Astrocyte (in vitro differentiated cells and primary cell): ENCODE data around the gene CEP250. TPM values are rescaled to one million over a fixed set of nuclear protein-coding genes. Genes with fewer than 3 reads are reported as not detected.
A peak's percentile ranks its signal among the peaks of the same experiment; 100 is the strongest.

Experiments
- DNase-seq: peaks from one replicate; pipeline ENCODE4 v3.0.0-alpha.2; 2010; ENCODE audit warnings: low read depth
- FAIRE-seq: peaks from 2 replicates; lab custom pipeline; 2011; peaks lifted over from hg19 to GRCh38; lab: Jason Lieb, UNC
- H2AFZ ChIP-seq: 2 replicates; pipeline ENCODE4 v1.6.0; 2012; ENCODE audit warnings: low read depth, low read length, inconsistent platforms
- H3K27ac ChIP-seq: 2 replicates; pipeline ENCODE4 v1.5.1; 2011; ENCODE audit warnings: low read depth, low read length, inconsistent platforms
- H3K27me3 ChIP-seq: 2 replicates; pipeline ENCODE4 v1.6.0; 2011; ENCODE audit warnings: low read length, inconsistent platforms; ENCODE audit not compliant: insufficient read depth
- H3K36me3 ChIP-seq: 2 replicates; pipeline ENCODE4 v1.5.1; 2011; ENCODE audit warnings: low read length, inconsistent platforms; ENCODE audit not compliant: insufficient read depth
- H3K4me1 ChIP-seq: 2 replicates; pipeline ENCODE4 v1.5.1; 2011; ENCODE audit warnings: low read length, inconsistent platforms; ENCODE audit not compliant: insufficient read depth
- H3K4me2 ChIP-seq: 2 replicates; pipeline ENCODE4 v1.6.0; 2012; ENCODE audit warnings: low read length, inconsistent platforms
- H3K4me3 ChIP-seq: 2 replicates; pipeline ENCODE4 v1.5.1; 2011; ENCODE audit warnings: low read depth, mild to moderate bottlenecking, low read length, inconsistent platforms; ENCODE audit not compliant: insufficient read depth
- H3K79me2 ChIP-seq: 2 replicates; pipeline ENCODE4 v1.6.0; 2012; ENCODE audit warnings: mild to moderate bottlenecking, low read length, inconsistent platforms; ENCODE audit not compliant: insufficient read depth
- H3K9ac ChIP-seq: 2 replicates; pipeline ENCODE4 v1.6.0; 2012; ENCODE audit warnings: mild to moderate bottlenecking, low read length, inconsistent platforms
- H3K9me3 ChIP-seq: 2 replicates; pipeline ENCODE4 v1.5.1; 2012; ENCODE audit warnings: low read depth, mild to moderate bottlenecking, low read length, inconsistent platforms; ENCODE audit not compliant: insufficient read depth
- H4K20me1 ChIP-seq: 2 replicates; pipeline ENCODE4 v1.6.0; 2012; ENCODE audit warnings: low read length, inconsistent platforms; ENCODE audit not compliant: insufficient read depth
- H3K27ac Mint-ChIP-seq: one replicate; pipeline ENCODE4 v1.8.0; 2021; ENCODE audit warnings: mild to moderate bottlenecking, mixed read lengths; ENCODE audit not compliant: unreplicated experiment
- H3K27me3 Mint-ChIP-seq: one replicate; pipeline ENCODE4 v1.8.0; 2021; ENCODE audit warnings: low read depth, mixed read lengths; ENCODE audit not compliant: unreplicated experiment
- H3K36me3 Mint-ChIP-seq: one replicate; pipeline ENCODE4 v1.8.0; 2021; ENCODE audit warnings: low read depth, mixed read lengths; ENCODE audit not compliant: unreplicated experiment
- H3K4me1 Mint-ChIP-seq: one replicate; pipeline ENCODE4 v1.8.0; 2021; ENCODE audit warnings: low read depth, mixed read lengths; ENCODE audit not compliant: unreplicated experiment
- H3K4me3 Mint-ChIP-seq: one replicate; pipeline ENCODE4 v1.8.0; 2021; ENCODE audit warnings: mild to moderate bottlenecking, moderate library complexity, mixed read lengths; ENCODE audit not compliant: unreplicated experiment
- H3K9me3 Mint-ChIP-seq: one replicate; pipeline ENCODE4 v1.8.0; 2021; ENCODE audit warnings: mild to moderate bottlenecking, mixed read lengths; ENCODE audit not compliant: unreplicated experiment
- CTCF ChIP-seq: IDR thresholded peaks from 2 replicates; pipeline ENCODE4 v1.5.1; 2011; ENCODE audit warnings: low read depth, mild to moderate bottlenecking, inconsistent platforms, low read length, moderate library complexity; ENCODE audit not compliant: insufficient read depth
- EZH2 ChIP-seq: IDR thresholded peaks from 2 replicates; pipeline ENCODE4 v1.6.1; 2012; ENCODE audit warnings: mild to moderate bottlenecking, low read length, inconsistent platforms; ENCODE audit not compliant: insufficient read depth
- total RNA-seq: library from RNA; stranded (reverse); gene quantifications from 2 replicates; pipeline ENCODE4 v1.2.1, GENCODE V29; 2021

CEP250 gene
- total RNA-seq, 1 donor from 2014 or later: 107 TPM

- Histone ChIP-seq H3K4me3 (no peak overlapping the region), H2AFZ (peak overlapping the region; percentile 61), H3K4me1 (peaks cover 6% of the 10 kb centered on the region), H4K20me1 (no peaks in the 10 kb centered on the region), H3K4me2 (peak overlapping the region; percentile 85), H3K9me3 (no peaks in the 10 kb centered on the region), H3K27me3 (no peaks in the 10 kb centered on the region), H3K79me2 (no peaks in the 10 kb centered on the region), H3K36me3 (no peaks in the 10 kb centered on the region), H3K27ac (no peak overlapping the region), H3K9ac (no peak overlapping the region)
- H3K27ac Mint-ChIP-seq: no peak overlapping the region
- H3K36me3 Mint-ChIP-seq: peaks cover 2% of the 10 kb centered on the region
- H3K4me1 Mint-ChIP-seq: peaks cover 7% of the 10 kb centered on the region
- H3K27me3 Mint-ChIP-seq: no peaks in the 10 kb centered on the region
- no peaks in the 10 kb centered on the region for H3K9me3 Mint-ChIP-seq
- DNase-seq (no peak), FAIRE-seq (no peak)
- no peak overlapping the region for H3K4me3 Mint-ChIP-seq
- TF ChIP-seq CTCF: no peak
- no peak for TF ChIP-seq EZH2
Observed at GRCh38 chr20:35446356-35447078, 8.9 kb upstream of the CEP250 start.

- Histone ChIP-seq H3K27ac (no peak overlapping the region), H3K9ac (peak overlapping the region; percentile 73), H3K36me3 (no peaks in the 10 kb centered on the region), H3K4me1 (peaks cover 6% of the 10 kb centered on the region), H2AFZ (no peak overlapping the region), H3K4me2 (peak overlapping the region; percentile 85), H3K4me3 (peak overlapping the region; percentile 28), H3K9me3 (no peaks in the 10 kb centered on the region), H3K79me2 (no peaks in the 10 kb centered on the region), H4K20me1 (no peaks in the 10 kb centered on the region), H3K27me3 (no peaks in the 10 kb centered on the region)
- Mint-ChIP-seq H3K27me3 (no peaks in the 10 kb centered on the region), H3K4me3 (peak overlapping the region; percentile 45), H3K36me3 (peaks cover 2% of the 10 kb centered on the region), H3K4me1 (peaks cover 7% of the 10 kb centered on the region), H3K27ac (peak overlapping the region; percentile 91), H3K9me3 (no peaks in the 10 kb centered on the region)
- FAIRE-seq (no peak), DNase-seq (peak; percentile 55)
- no peak for TF ChIP-seq EZH2
- TF ChIP-seq CTCF: peak; percentile 97
Observed at GRCh38 chr20:35447082-35447789, 8.2 kb upstream of the CEP250 start.
